HFF-Myc (cell line): ENCODE results near the gene RASD1.
"Not testable (repeated sequence)": the region's sequence is repeated elsewhere in the genome, so short reads cannot be mapped to it uniquely, and the experiment has no call there.

ENCODE experiments used
- DNase-seq: peaks from one replicate; pipeline ENCODE4 v3.0.0-alpha.2; 2011; ENCODE audit warnings: low read depth; ENCODE audit errors: extremely low read depth
- H3K4me3 ChIP-seq: replicated peaks from 2 replicates; pipeline ENCODE4 v1.5.1; 2011; ENCODE audit warnings: low read depth, mild to moderate bottlenecking, control low read depth, low read length
- CTCF ChIP-seq: IDR thresholded peaks from 2 replicates; pipeline ENCODE4 v1.5.1; 2012; ENCODE audit warnings: mild to moderate bottlenecking, low read depth, low read length, control low read depth; ENCODE audit errors: missing control alignments

Gene RASD1

GRCh38 chr17:17462048-17462824 lies 34.0 kb downstream of the RASD1 start:
- DNase-seq, result no peak
- TF ChIP-seq CTCF, result no peak

GRCh38 chr17:17460038-17460437 lies 36.2 kb downstream of the RASD1 start:
- no peak for DNase-seq
- H3K4me3 ChIP-seq, result no peak overlapping the region
- no peak for TF ChIP-seq CTCF

More at GRCh38 chr17:17462048-17462824, 34.0 kb downstream of the RASD1 start:
- H3K4me3 ChIP-seq, result no peak overlapping the region

- DNase-seq, result no peak
- TF ChIP-seq CTCF, result no peak
- no peak overlapping the region for H3K4me3 ChIP-seq
Measured at GRCh38 chr17:17457680-17458079, 38.5 kb downstream of the RASD1 start.

- no peak for TF ChIP-seq CTCF
- DNase-seq, result no peak
- no peak overlapping the region for H3K4me3 ChIP-seq
Measured at GRCh38 chr17:17456251-17456650, 39.9 kb downstream of the RASD1 start.

- no peak for TF ChIP-seq CTCF
- no peak for DNase-seq
- no peak overlapping the region for H3K4me3 ChIP-seq
Measured at GRCh38 chr17:17455173-17455572, 41.0 kb downstream of the RASD1 start.

GRCh38 chr17:17454700-17455099 lies 41.5 kb downstream of the RASD1 start:
- DNase-seq, H3K4me3 ChIP-seq: not testable (repeated sequence)

GRCh38 chr17:17454276-17454675 lies 41.9 kb downstream of the RASD1 start:
- no peak for TF ChIP-seq CTCF
- no peak overlapping the region for H3K4me3 ChIP-seq
- DNase-seq, result no peak
